ENCODE results near the gene LMX1B. TPM values are rescaled to one million over a fixed set of nuclear protein-coding genes. Genes with fewer than 3 reads are reported as not detected.

LMX1B gene
- total RNA-seq, 1 experiment from 2014 or later, result 11.3 TPM

DNA sequence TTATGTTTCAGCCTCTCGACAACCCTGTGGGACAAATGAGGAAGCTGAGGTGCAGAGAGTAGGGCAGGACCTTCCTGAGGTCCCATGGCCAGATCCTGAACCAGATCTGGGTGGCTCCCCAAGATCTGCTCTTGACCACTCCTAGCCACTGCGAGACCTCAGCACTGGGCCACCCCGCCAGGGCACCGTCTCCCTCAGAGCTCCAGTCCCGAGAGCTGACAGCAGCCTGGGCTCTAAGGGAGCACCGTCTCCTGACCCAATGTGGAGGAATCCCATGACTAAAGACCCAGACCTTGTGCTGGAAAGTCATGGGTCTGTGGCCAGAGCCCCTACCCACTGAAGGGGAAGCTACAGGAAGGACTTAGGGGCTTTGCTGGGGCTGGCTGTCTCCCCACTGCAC, 4.5 kb upstream of the LMX1B start:
- no peak overlapping the region for H3K9ac ChIP-seq (ENCODE audit: low read length)
- H3K36me3 ChIP-seq (ENCODE audit: control insufficient read depth in 1 of 2, insufficient read depth in 2 of 2, low read length in 2 of 2), result no peaks in the 10 kb centered on the region
- TF ChIP-seq EGR1 (IDR thresholded peaks at IDR 0.05; ENCODE audit: low read depth) (no peak), JUND (IDR thresholded peaks at IDR 0.05) (no peak), SP1 (IDR thresholded peaks at IDR 0.05; ENCODE audit: low read depth) (no peak), YY1 (IDR thresholded peaks at IDR 0.05; ENCODE audit: extremely low read depth, insufficient replicate concordance, low read depth, low read length) (no peak), EZH2phosphoT487 (IDR thresholded peaks at IDR 0.05; ENCODE audit: borderline replicate concordance) (no peak), POLR2AphosphoS5 (IDR thresholded peaks at IDR 0.05; ENCODE audit: low read depth, low read length) (no peak), CBX3 (IDR thresholded peaks at IDR 0.05; ENCODE audit: low read depth) (no peak), ZNF274 (IDR thresholded peaks at IDR 0.05; ENCODE audit: low read depth, low read length) (no peak), POLR2A (IDR thresholded peaks at IDR 0.05; ENCODE audit: borderline replicate concordance, extremely low read depth, insufficient read depth, insufficient read length) (no peak), ELF1 (IDR thresholded peaks at IDR 0.05; ENCODE audit: borderline replicate concordance, low read depth) (no peak)
- TF ChIP-seq, protein P1, sequence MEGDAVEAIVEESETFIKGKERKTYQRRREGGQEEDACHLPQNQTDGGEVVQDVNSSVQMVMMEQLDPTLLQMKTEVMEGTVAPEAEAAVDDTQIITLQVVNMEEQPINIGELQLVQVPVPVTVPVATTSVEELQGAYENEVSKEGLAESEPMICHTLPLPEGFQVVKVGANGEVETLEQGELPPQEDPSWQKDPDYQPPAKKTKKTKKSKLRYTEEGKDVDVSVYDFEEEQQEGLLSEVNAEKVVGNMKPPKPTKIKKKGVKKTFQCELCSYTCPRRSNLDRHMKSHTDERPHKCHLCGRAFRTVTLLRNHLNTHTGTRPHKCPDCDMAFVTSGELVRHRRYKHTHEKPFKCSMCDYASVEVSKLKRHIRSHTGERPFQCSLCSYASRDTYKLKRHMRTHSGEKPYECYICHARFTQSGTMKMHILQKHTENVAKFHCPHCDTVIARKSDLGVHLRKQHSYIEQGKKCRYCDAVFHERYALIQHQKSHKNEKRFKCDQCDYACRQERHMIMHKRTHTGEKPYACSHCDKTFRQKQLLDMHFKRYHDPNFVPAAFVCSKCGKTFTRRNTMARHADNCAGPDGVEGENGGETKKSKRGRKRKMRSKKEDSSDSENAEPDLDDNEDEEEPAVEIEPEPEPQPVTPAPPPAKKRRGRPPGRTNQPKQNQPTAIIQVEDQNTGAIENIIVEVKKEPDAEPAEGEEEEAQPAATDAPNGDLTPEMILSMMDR (IDR thresholded peaks at IDR 0.05 in 2 of 3, conservative IDR thresholded peaks at IDR 0.05 in 1 of 3; ENCODE audit: borderline replicate concordance in 1 of 3, insufficient read depth in 1 of 3, low read depth in 2 of 3, low read length in 2 of 3), result no peak
- TF ChIP-seq, protein P2, sequence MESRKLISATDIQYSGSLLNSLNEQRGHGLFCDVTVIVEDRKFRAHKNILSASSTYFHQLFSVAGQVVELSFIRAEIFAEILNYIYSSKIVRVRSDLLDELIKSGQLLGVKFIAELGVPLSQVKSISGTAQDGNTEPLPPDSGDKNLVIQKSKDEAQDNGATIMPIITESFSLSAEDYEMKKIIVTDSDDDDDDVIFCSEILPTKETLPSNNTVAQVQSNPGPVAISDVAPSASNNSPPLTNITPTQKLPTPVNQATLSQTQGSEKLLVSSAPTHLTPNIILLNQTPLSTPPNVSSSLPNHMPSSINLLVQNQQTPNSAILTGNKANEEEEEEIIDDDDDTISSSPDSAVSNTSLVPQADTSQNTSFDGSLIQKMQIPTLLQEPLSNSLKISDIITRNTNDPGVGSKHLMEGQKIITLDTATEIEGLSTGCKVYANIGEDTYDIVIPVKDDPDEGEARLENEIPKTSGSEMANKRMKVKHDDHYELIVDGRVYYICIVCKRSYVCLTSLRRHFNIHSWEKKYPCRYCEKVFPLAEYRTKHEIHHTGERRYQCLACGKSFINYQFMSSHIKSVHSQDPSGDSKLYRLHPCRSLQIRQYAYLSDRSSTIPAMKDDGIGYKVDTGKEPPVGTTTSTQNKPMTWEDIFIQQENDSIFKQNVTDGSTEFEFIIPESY (IDR thresholded peaks at IDR 0.05; ENCODE audit: extremely low read depth, insufficient replicate concordance, low read length), result no peak
- TF ChIP-seq, protein P3, sequence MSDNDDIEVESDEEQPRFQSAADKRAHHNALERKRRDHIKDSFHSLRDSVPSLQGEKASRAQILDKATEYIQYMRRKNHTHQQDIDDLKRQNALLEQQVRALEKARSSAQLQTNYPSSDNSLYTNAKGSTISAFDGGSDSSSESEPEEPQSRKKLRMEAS (IDR thresholded peaks at IDR 0.05), result no peak
- TF ChIP-seq, protein P4, sequence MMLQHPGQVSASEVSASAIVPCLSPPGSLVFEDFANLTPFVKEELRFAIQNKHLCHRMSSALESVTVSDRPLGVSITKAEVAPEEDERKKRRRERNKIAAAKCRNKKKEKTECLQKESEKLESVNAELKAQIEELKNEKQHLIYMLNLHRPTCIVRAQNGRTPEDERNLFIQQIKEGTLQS (IDR thresholded peaks at IDR 0.05), result no peak
- BruUV-seq (replicated peaks), result no TSS peak
- no peaks in the 10 kb centered on the region for H3K27me3 ChIP-seq (ENCODE audit: insufficient read depth, low read length)
- no peak overlapping the region for H2AFZ ChIP-seq (ENCODE audit: low read depth, low read length, poor library complexity, severe bottlenecking)
- H3K9me2 ChIP-seq (ENCODE audit: insufficient read depth), result no peaks in the 10 kb centered on the region
- H3K4me1 ChIP-seq (ENCODE audit: control insufficient read depth in 1 of 2, insufficient read depth in 2 of 2, low read length in 2 of 2), result peaks cover 5 to 24% of the 10 kb centered on the region in 2 experiments; a peak in 3 of 4 replicates
- intact Hi-C loops (cut with micrococcal nuclease), result no loop called here
- no peak overlapping the region for H3K4me2 ChIP-seq (ENCODE audit: low read length)
- DNase-seq (ENCODE audit: low read depth, low spot score) (no peak), ATAC-seq (no peak)
- RAD21 ChIA-PET (ENCODE audit: low non-redundant PET in 1 of 2, low total read pairs in 2 of 2, uncharacterized antibody in 2 of 2, unreplicated experiment in 2 of 2), result no interaction called here
- H3K4me3 ChIP-seq (replicated peaks in 1 of 2; ENCODE audit: low read depth in 1 of 2, low read length in 2 of 2), result no peak overlapping the region
- no peaks in the 10 kb centered on the region for H3K9me3 ChIP-seq (ENCODE audit: control insufficient read depth in 1 of 2, insufficient read depth in 1 of 2, low read depth in 1 of 2, low read length in 2 of 2)
- POLR2A ChIA-PET, result no interaction called here
- H4K20me1 ChIP-seq (ENCODE audit: insufficient read depth), result no peaks in the 10 kb centered on the region
- CTCF ChIA-PET, result interaction anchor here (1.1 kb wide), 1 partner anchor 81 kb away, joined by 3 read pairs; no protein-coding TSS in a partner anchor
- no peak overlapping the region for H3K27ac ChIP-seq (ENCODE audit: low read depth, low read length)
- H3K79me2 ChIP-seq (ENCODE audit: insufficient read depth, low read length), result no peaks in the 10 kb centered on the region

Data from HCT116 (cell line).